Measurements from ENCODE around the gene PAQR4. TPM values are rescaled to one million over a fixed set of nuclear protein-coding genes. Genes with fewer than 3 reads are reported as not detected.
A peak's percentile ranks its signal among the peaks of the same experiment; 100 is the strongest.

Gene PAQR4
- total RNA-seq, 5 donors from 2014 or later (not counting 1 experiment from before 2014, with no cell fraction given), result 1.9 to 3.3 (median 3.1) TPM

DNA sequence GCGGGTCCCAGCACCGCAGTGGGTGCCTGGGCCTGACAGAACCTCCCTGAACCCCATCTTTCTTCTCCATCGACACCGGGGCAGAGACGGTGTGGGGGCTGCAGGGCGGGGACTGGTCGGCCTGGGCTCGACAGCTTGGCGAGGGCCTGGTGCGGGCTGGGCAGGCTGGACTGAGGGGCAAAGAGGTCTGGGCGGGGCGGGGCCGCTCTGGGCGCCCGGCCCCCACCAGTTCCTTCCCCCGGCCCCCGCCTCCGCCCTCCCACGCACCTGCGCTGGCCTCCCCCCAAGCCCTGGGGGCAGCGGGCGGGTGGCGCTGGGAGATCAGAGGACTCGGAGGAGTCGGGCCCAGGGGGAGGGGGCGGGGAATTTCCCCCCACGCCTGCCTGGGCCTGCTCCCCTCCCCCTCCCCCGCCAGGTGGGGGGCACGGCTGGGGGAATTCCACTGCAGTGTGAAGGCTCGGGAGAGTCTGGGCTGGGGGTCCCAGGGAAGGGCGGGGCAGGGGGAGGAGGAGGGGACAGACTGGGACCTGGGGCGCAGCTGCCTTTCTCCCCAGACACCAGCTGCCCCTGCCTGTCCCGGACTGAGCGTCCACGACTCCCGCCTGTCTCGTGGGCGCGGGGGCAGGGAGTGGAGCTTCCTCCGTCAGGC is 6.0 kb upstream of the PAQR4 start:
- Mint-ChIP-seq H3K27ac (no peak overlapping the region), H3K4me3 (peak overlapping the region; percentile 46 to 86 (median 62)), H3K27me3 (peaks cover 12 to 39% of the 10 kb centered on the region in 2 donors), H3K9me3 (no peaks in the 10 kb centered on the region), H3K36me3 (no peaks in the 10 kb centered on the region), H3K4me1 (peaks cover 11 to 27% (median 20%) of the 10 kb centered on the region in 3 donors)
- peak in 13 of 35 experiments; percentile 34 to 72 (median 41) for DNase-seq
- Histone ChIP-seq H3K36me3 (ENCODE audit: control insufficient read depth in 2 of 2, extremely low read depth in 1 of 2, insufficient read depth in 1 of 2, low read length in 1 of 2) (no peaks in the 10 kb centered on the region), H3K27ac (ENCODE audit: low read length) (no peak overlapping the region), H3K4me1 (ENCODE audit: control insufficient read depth in 1 of 2, extremely low read depth in 1 of 2, insufficient read depth in 2 of 2, low read length in 2 of 2) (peaks cover 14 to 64% of the 10 kb centered on the region in 2 experiments), H3K9me3 (no peaks in the 10 kb centered on the region), H3K27me3 (replicated peaks in 1 of 2; ENCODE audit: control insufficient read depth in 2 of 2, extremely low read depth in 1 of 2, insufficient read depth in 2 of 2, low read length in 1 of 2) (peaks cover 3 to 87% of the 10 kb centered on the region in 2 experiments), H3K4me3 (ENCODE audit: control insufficient read depth in 1 of 2, extremely low read depth in 1 of 2, low read length in 1 of 2) (peak overlapping the region; percentile 35 to 86)
- peak in 1 of 4 experiments; percentile 33 for ATAC-seq (replicated peaks in 1 of 4)
- 4% methylated on average over 17 of the region's 40 CpGs for WGBS (ENCODE audit: insufficient coverage)
- ChIA-PET CTCF (no interaction called here), POLR2A (no interaction called here)

- peaks cover 4 to 90% of the 10 kb centered on the region in 2 experiments for H3K27me3 ChIP-seq (replicated peaks in 1 of 2; ENCODE audit: control insufficient read depth in 2 of 2, extremely low read depth in 1 of 2, insufficient read depth in 2 of 2, low read length in 1 of 2)
- no peaks in the 10 kb centered on the region for H3K36me3 Mint-ChIP-seq
- H3K9me3 ChIP-seq, result no peaks in the 10 kb centered on the region
- peaks cover 16 to 46% of the 10 kb centered on the region in 2 donors for H3K27me3 Mint-ChIP-seq
- no peaks in the 10 kb centered on the region for H3K36me3 ChIP-seq (ENCODE audit: control insufficient read depth in 2 of 2, extremely low read depth in 1 of 2, insufficient read depth in 1 of 2, low read length in 1 of 2)
- H3K27ac Mint-ChIP-seq, result no peak within 1 kb of the TSS
- DNase-seq (peak in 4 of 35 experiments; percentile 27 to 52 (median 42)), ATAC-seq (replicated peaks in 1 of 4) (peak in 1 of 4 experiments; percentile 21)
- H3K4me1 Mint-ChIP-seq, result peaks cover 18 to 34% (median 26%) of the 10 kb centered on the region in 3 donors
- peak within 1 kb of the TSS; percentile 56 to 86 (median 72) for H3K4me3 Mint-ChIP-seq
- POLR2A ChIA-PET, result no interaction called here
- H3K27ac ChIP-seq (ENCODE audit: low read length), result no peak within 1 kb of the TSS
- 0% methylated on average over 27 of the region's 60 CpGs for WGBS (ENCODE audit: insufficient coverage)
- H3K4me3 ChIP-seq (ENCODE audit: control insufficient read depth in 1 of 2, extremely low read depth in 1 of 2, low read length in 1 of 2), result peak within 1 kb of the TSS; percentile 35 to 86
- H3K4me1 ChIP-seq (ENCODE audit: control insufficient read depth in 1 of 2, extremely low read depth in 1 of 2, insufficient read depth in 2 of 2, low read length in 2 of 2), result peaks cover 20 to 71% of the 10 kb centered on the region in 2 experiments
- H3K9me3 Mint-ChIP-seq, result no peaks in the 10 kb centered on the region
- CTCF ChIA-PET, result no interaction called here
Observed at GRCh38 chr16:2963723-2964474, 5.2 kb upstream of the PAQR4 start, which contains the start of gene KREMEN2. KREMEN2 (plus strand) TSS chr16:2964275; CDS start chr16:2964521, 246 bp downstream.

DNA sequence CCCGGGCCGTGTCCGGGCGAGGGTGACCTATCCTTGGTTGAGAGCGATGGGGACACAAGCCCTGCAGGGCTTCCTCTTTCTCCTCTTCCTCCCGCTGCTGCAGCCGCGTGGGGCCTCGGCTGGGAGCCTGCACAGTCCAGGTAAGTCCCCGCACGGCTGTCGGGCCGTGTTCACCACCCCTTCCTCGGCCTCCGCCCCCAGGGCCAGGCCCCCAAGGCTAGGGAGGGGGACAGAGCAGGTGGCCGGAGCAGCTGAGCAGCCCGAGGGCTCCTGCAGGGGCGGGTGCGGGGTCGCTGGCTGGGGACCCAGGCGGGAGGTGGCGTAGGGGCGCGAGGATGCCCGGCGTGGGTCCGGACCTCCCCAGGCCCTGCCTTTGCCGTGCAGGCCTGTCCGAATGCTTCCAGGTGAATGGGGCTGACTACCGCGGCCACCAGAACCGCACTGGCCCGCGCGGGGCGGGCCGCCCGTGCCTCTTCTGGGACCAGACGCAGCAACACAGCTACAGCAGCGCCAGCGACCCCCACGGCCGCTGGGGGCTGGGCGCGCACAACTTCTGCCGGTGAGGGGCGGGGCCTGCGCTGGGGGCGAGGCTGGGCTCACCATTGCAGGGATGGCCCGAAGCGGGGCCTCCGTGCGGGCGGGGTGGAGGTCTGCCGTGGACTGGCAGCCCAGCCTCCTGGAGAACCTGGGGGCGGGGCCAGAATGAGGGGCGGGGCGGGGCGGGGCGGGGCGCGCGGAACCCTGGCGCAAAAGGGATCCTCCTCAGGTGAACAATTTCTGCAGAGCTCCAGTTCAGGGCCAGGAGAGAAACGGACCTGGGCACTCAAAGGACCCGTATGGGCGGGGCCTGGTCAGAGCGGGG is 4.4 kb upstream of the PAQR4 start:
- peaks cover 20 to 74% of the 10 kb centered on the region in 2 experiments for H3K4me1 ChIP-seq (ENCODE audit: control insufficient read depth in 1 of 2, extremely low read depth in 1 of 2, insufficient read depth in 2 of 2, low read length in 2 of 2)
- H3K27ac Mint-ChIP-seq, result no peak overlapping the region
- ChIA-PET POLR2A (no interaction called here), CTCF (no interaction called here)
- H3K27me3 ChIP-seq (replicated peaks in 1 of 2; ENCODE audit: control insufficient read depth in 2 of 2, extremely low read depth in 1 of 2, insufficient read depth in 2 of 2, low read length in 1 of 2), result peaks cover 4 to 83% of the 10 kb centered on the region in 2 experiments
- no peaks in the 10 kb centered on the region for H3K9me3 Mint-ChIP-seq
- peak overlapping the region; percentile 56 to 86 (median 58) for H3K4me3 Mint-ChIP-seq
- H3K27me3 Mint-ChIP-seq, result peaks cover 16 to 46% of the 10 kb centered on the region in 2 donors
- H3K27ac ChIP-seq (ENCODE audit: low read length), result no peak overlapping the region
- no peaks in the 10 kb centered on the region for H3K36me3 Mint-ChIP-seq
- H3K36me3 ChIP-seq (ENCODE audit: control insufficient read depth in 2 of 2, extremely low read depth in 1 of 2, insufficient read depth in 1 of 2, low read length in 1 of 2), result no peaks in the 10 kb centered on the region
- peaks cover 19 to 34% (median 26%) of the 10 kb centered on the region in 3 donors for H3K4me1 Mint-ChIP-seq
- DNase-seq (peak in 25 of 35 experiments; percentile 21 to 69 (median 43)), ATAC-seq (replicated peaks in 1 of 4) (peak; percentile 15 to 28 (median 18))
- WGBS (ENCODE audit: insufficient coverage), result under 1% methylated on average over 64 of the region's 68 CpGs
- no peaks in the 10 kb centered on the region for H3K9me3 ChIP-seq
- peak overlapping the region; percentile 35 to 86 for H3K4me3 ChIP-seq (ENCODE audit: control insufficient read depth in 1 of 2, extremely low read depth in 1 of 2, low read length in 1 of 2)

DNA sequence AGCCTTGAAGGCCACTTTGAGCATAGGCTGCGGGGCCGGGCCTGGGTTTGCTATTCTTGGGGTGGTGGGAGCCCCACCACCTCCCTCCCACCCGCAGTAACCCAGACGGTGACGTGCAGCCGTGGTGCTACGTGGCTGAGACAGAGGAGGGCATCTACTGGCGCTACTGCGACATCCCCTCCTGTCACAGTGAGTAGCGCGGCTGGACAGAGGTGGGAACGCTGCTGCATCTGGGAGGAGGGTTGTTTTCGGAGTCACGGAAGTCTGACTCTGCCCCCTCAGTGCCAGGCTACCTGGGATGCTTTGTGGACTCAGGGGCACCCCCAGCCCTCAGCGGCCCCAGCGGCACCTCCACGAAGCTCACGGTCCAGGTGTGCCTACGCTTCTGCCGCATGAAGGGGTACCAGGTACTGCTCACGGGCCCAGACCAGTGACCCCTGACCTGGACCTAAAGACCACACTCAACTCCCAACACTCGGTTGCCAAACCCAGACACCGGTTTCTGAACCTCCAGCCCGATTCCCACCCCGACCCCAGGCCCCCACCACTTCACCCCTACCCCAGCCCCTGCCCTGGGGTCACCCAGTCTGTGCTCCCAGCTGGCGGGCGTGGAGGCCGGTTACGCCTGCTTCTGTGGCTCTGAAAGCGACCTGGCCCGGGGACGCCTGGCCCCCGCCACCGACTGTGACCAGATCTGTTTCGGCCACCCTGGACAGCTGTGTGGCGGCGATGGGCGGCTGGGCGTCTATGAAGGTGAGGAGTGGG is 2.9 kb upstream of the PAQR4 start:
- H3K4me3 ChIP-seq (ENCODE audit: control insufficient read depth in 1 of 2, extremely low read depth in 1 of 2, low read length in 1 of 2), result no peak overlapping the region
- Mint-ChIP-seq H3K4me3 (peak overlapping the region in 2 of 3 donors; percentile 47 to 86), H3K4me1 (peaks cover 19 to 42% (median 26%) of the 10 kb centered on the region in 3 donors), H3K27me3 (peaks cover 16 to 43% of the 10 kb centered on the region in 2 donors), H3K27ac (no peak overlapping the region), H3K36me3 (no peaks in the 10 kb centered on the region), H3K9me3 (no peaks in the 10 kb centered on the region)
- H3K4me1 ChIP-seq (ENCODE audit: control insufficient read depth in 1 of 2, extremely low read depth in 1 of 2, insufficient read depth in 2 of 2, low read length in 2 of 2), result peaks cover 22 to 85% of the 10 kb centered on the region in 2 experiments
- ATAC-seq (replicated peaks in 1 of 4), result no peak
- no peak overlapping the region for H3K27ac ChIP-seq (ENCODE audit: low read length)
- 79% methylated on average over 24 of the region's 39 CpGs for WGBS (ENCODE audit: insufficient coverage)
- DNase-seq, result no peak
- CTCF ChIA-PET, result no interaction called here
- POLR2A ChIA-PET, result interaction anchor here in 1 of 2 donors (0.7 kb wide), 1 partner anchor 78 kb away, joined by 3 read pairs; no protein-coding TSS in a partner anchor
- peaks cover 4 to 87% of the 10 kb centered on the region in 2 experiments for H3K27me3 ChIP-seq (replicated peaks in 1 of 2; ENCODE audit: control insufficient read depth in 2 of 2, extremely low read depth in 1 of 2, insufficient read depth in 2 of 2, low read length in 1 of 2)
- no peaks in the 10 kb centered on the region for H3K36me3 ChIP-seq (ENCODE audit: control insufficient read depth in 2 of 2, extremely low read depth in 1 of 2, insufficient read depth in 1 of 2, low read length in 1 of 2)
- no peaks in the 10 kb centered on the region for H3K9me3 ChIP-seq

DNA sequence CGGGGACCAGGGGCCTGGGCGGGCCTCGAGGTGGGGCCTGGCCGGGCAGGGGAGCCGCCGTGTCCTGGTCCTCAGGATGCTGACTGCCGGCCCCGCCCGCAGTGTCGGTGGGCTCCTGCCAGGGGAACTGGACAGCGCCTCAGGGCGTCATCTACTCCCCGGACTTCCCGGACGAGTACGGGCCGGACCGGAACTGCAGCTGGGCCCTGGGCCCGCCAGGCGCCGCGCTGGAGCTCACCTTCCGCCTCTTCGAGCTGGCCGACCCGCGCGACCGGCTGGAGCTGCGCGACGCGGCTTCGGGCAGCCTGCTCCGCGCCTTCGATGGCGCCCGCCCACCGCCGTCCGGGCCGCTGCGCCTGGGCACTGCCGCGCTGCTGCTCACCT is 2.3 kb upstream of the PAQR4 start:
- Mint-ChIP-seq H3K4me1 (peaks cover 19 to 40% (median 24%) of the 10 kb centered on the region in 3 donors), H3K36me3 (no peaks in the 10 kb centered on the region), H3K27me3 (peaks cover 13 to 41% of the 10 kb centered on the region in 2 donors), H3K4me3 (no peak overlapping the region), H3K27ac (no peak overlapping the region), H3K9me3 (no peaks in the 10 kb centered on the region)
- Histone ChIP-seq H3K4me3 (ENCODE audit: control insufficient read depth in 1 of 2, extremely low read depth in 1 of 2, low read length in 1 of 2) (peak overlapping the region in 1 of 2 donors; percentile 38), H3K9me3 (no peaks in the 10 kb centered on the region), H3K27me3 (replicated peaks in 1 of 2; ENCODE audit: control insufficient read depth in 2 of 2, extremely low read depth in 1 of 2, insufficient read depth in 2 of 2, low read length in 1 of 2) (peaks cover 4 to 82% of the 10 kb centered on the region in 2 experiments), H3K4me1 (ENCODE audit: control insufficient read depth in 1 of 2, extremely low read depth in 1 of 2, insufficient read depth in 2 of 2, low read length in 2 of 2) (peaks cover 22 to 79% of the 10 kb centered on the region in 2 experiments), H3K36me3 (ENCODE audit: control insufficient read depth in 2 of 2, extremely low read depth in 1 of 2, insufficient read depth in 1 of 2, low read length in 1 of 2) (no peaks in the 10 kb centered on the region), H3K27ac (ENCODE audit: low read length) (no peak overlapping the region)
- no peak for ATAC-seq (replicated peaks in 1 of 4)
- 10% methylated on average over 46 of the region's 46 CpGs for WGBS (ENCODE audit: insufficient coverage)
- ChIA-PET CTCF (no interaction called here), POLR2A (no interaction called here)
- DNase-seq, result peak in 2 of 35 experiments; percentile 13 to 41
